HUES64 (cell line): ENCODE data around the gene PHLDA2.
"Not testable (repeated sequence)": the region's sequence is repeated elsewhere in the genome, so short reads cannot be mapped to it uniquely, and the experiment has no call there.

Experiments used
- H3K27ac ChIP-seq: 2 replicates; pipeline ENCODE4 v1.7.0; 2013; ENCODE audit warnings: low read depth, low read length, inconsistent platforms
- H3K27me3 ChIP-seq: 2 replicates; pipeline ENCODE4 v1.6.1; 2013; ENCODE audit warnings: mild to moderate bottlenecking, low read length; ENCODE audit not compliant: insufficient read depth
- H3K36me3 ChIP-seq: 2 replicates; pipeline ENCODE4 v1.6.1; 2013; ENCODE audit warnings: mild to moderate bottlenecking, low read length; ENCODE audit not compliant: insufficient read depth
- H3K4me1 ChIP-seq: 2 replicates; pipeline ENCODE4 v1.6.1; 2013; ENCODE audit warnings: mild to moderate bottlenecking, low read length, moderate library complexity; ENCODE audit not compliant: insufficient read depth
- H3K4me3 ChIP-seq: 2 replicates; pipeline ENCODE4 v1.5.1; 2013; ENCODE audit warnings: mild to moderate bottlenecking, low read length, moderate library complexity
- H3K9ac ChIP-seq: 2 replicates; pipeline ENCODE4 v1.6.1; 2013; ENCODE audit warnings: mild to moderate bottlenecking, low read depth, low read length
- H3K9me3 ChIP-seq: 2 replicates; pipeline ENCODE4 v1.6.1; 2013; ENCODE audit warnings: low read depth, low read length; ENCODE audit not compliant: insufficient read depth
- WGBS: fragments of 150-250, 120-280 bp; methylation state at CpG from one replicate; pipeline ENCODE4 v1.1.7; 2013; ENCODE audit warnings: missing lambda C conversion rate; 5-methylcytosine and 5-hydroxymethylcytosine counted together

The PHLDA2 gene

GRCh38 chr11:2911088-2911784 lies 18.0 kb downstream of the PHLDA2 start:
- Histone ChIP-seq H3K4me3 (no peak overlapping the region), H3K4me1 (peaks cover 15% of the 10 kb centered on the region; the same call in 1 of the 2 replicates), H3K27ac (no peak overlapping the region), H3K27me3 (no peaks in the 10 kb centered on the region; the same call in 1 of the 2 replicates), H3K9ac (no peak overlapping the region), H3K9me3 (no peaks in the 10 kb centered on the region), H3K36me3 (no peaks in the 10 kb centered on the region)
- 88% methylated on average over 18 of the region's 18 CpGs for WGBS

- H3K36me3 ChIP-seq: no peaks in the 10 kb centered on the region
- 88% methylated on average over 13 of the region's 13 CpGs for WGBS
- H3K27me3 ChIP-seq: no peaks in the 10 kb centered on the region; the same call in 1 of the 2 replicates
- H3K4me1 ChIP-seq: peaks cover 15% of the 10 kb centered on the region; the same call in 1 of the 2 replicates
- no peaks in the 10 kb centered on the region for H3K9me3 ChIP-seq
- H3K9ac ChIP-seq: no peak overlapping the region
- H3K27ac ChIP-seq: no peak overlapping the region
- H3K4me3 ChIP-seq: no peak overlapping the region
Observed at GRCh38 chr11:2910401-2910955, 18.7 kb downstream of the PHLDA2 start.

- no peak overlapping the region for H3K27ac ChIP-seq
- H3K36me3 ChIP-seq: no peaks in the 10 kb centered on the region
- peaks cover 15% of the 10 kb centered on the region; the same call in 1 of the 2 replicates for H3K4me1 ChIP-seq
- no peaks in the 10 kb centered on the region for H3K9me3 ChIP-seq
- H3K4me3 ChIP-seq: no peak overlapping the region
- no peaks in the 10 kb centered on the region; the same call in 1 of the 2 replicates for H3K27me3 ChIP-seq
- no peak overlapping the region for H3K9ac ChIP-seq
- 64% methylated on average over 78 of the region's 78 CpGs for WGBS
Observed at GRCh38 chr11:2909133-2909902, 19.9 kb downstream of the PHLDA2 start.

GRCh38 chr11:2908130-2908529 lies 21.1 kb downstream of the PHLDA2 start:
- Histone ChIP-seq H3K9me3 (no peaks in the 10 kb centered on the region), H3K4me3 (no peak overlapping the region), H3K9ac (no peak overlapping the region), H3K27ac (no peak overlapping the region), H3K27me3 (no peaks in the 10 kb centered on the region; the same call in 1 of the 2 replicates), H3K4me1 (peaks cover 10% of the 10 kb centered on the region; the same call in 1 of the 2 replicates), H3K36me3 (no peaks in the 10 kb centered on the region)
- WGBS: 89% methylated on average over 14 of the region's 14 CpGs

- WGBS: 95% methylated on average over 7 of the region's 7 CpGs
- not testable (repeated sequence) for H3K9ac ChIP-seq, H3K27me3 ChIP-seq, H3K27ac ChIP-seq, H3K4me3 ChIP-seq, H3K9me3 ChIP-seq, H3K36me3 ChIP-seq, H3K4me1 ChIP-seq
Observed at GRCh38 chr11:2905299-2905698, 23.9 kb downstream of the PHLDA2 start.

GRCh38 chr11:2904153-2905052 lies 24.8 kb downstream of the PHLDA2 start:
- WGBS: 78% methylated on average over 21 of the region's 21 CpGs
- H3K4me3 ChIP-seq: no peak overlapping the region
- H3K36me3 ChIP-seq: no peaks in the 10 kb centered on the region
- H3K4me1 ChIP-seq: peaks cover 9% of the 10 kb centered on the region; the same call in 1 of the 2 replicates
- H3K27me3 ChIP-seq: peaks cover 3% of the 10 kb centered on the region; the same call in 1 of the 2 replicates
- no peak overlapping the region for H3K9ac ChIP-seq
- H3K27ac ChIP-seq: no peak overlapping the region
- no peaks in the 10 kb centered on the region for H3K9me3 ChIP-seq

GRCh38 chr11:2903672-2904011 lies 25.6 kb downstream of the PHLDA2 start:
- Histone ChIP-seq H3K36me3 (no peaks in the 10 kb centered on the region), H3K4me3 (no peak overlapping the region), H3K9ac (no peak overlapping the region), H3K27me3 (peaks cover 3% of the 10 kb centered on the region; the same call in 1 of the 2 replicates), H3K4me1 (peaks cover 9% of the 10 kb centered on the region; the same call in 1 of the 2 replicates), H3K9me3 (no peaks in the 10 kb centered on the region), H3K27ac (no peak overlapping the region)
- WGBS: 68% methylated on average over 7 of the region's 7 CpGs

- Histone ChIP-seq H3K4me3 (peak overlapping the region; percentile 69), H3K9me3 (no peaks in the 10 kb centered on the region), H3K27ac (no peak overlapping the region), H3K9ac (0 out of 2 replicates have a peak overlapping the region, but pooled peaks have one; percentile 54), H3K27me3 (peaks cover 3% of the 10 kb centered on the region; the same call in 1 of the 2 replicates), H3K36me3 (no peaks in the 10 kb centered on the region), H3K4me1 (peaks cover 9% of the 10 kb centered on the region; the same call in 1 of the 2 replicates)
- WGBS: 77% methylated on average over 23 of the region's 23 CpGs
Observed at GRCh38 chr11:2902784-2903671, 26.2 kb downstream of the PHLDA2 start.

GRCh38 chr11:2901854-2902783 lies 27.1 kb downstream of the PHLDA2 start:
- peaks cover 3% of the 10 kb centered on the region; the same call in 1 of the 2 replicates for H3K27me3 ChIP-seq
- H3K36me3 ChIP-seq: no peaks in the 10 kb centered on the region
- H3K9ac ChIP-seq: peak overlapping the region; percentile 54
- no peaks in the 10 kb centered on the region for H3K9me3 ChIP-seq
- 4% methylated on average over 58 of the region's 58 CpGs for WGBS
- peaks cover 9% of the 10 kb centered on the region; the same call in 1 of the 2 replicates for H3K4me1 ChIP-seq
- H3K4me3 ChIP-seq: peak overlapping the region; percentile 69
- H3K27ac ChIP-seq: no peak overlapping the region
